A549 (cell line): ENCODE results near the gene FGGY. TPM values are rescaled to one million over a fixed set of nuclear protein-coding genes. Genes with fewer than 3 reads are reported as not detected.

ENCODE experiments used
- ATAC-seq, 2 experiments: fragments of 200-7000 bp in 1 of 2; fragments of >200 bp in 1 of 2; cut with Nextera tagmentation in 1 of 2; cut with Tn5 transposase in 1 of 2; 3 replicates each; pipeline versions ENCODE4 v1.8.0 to v1.9.1; 2018 to 2020; ENCODE audit warnings: mild to moderate bottlenecking in 1 of 2, moderate library complexity in 1 of 2
- CTCF ChIA-PET: fragments of 300-600 bp; sonication (Branson Sonifier 250); formaldehyde crosslinking; extraction: SDS; loops from one replicate; lab custom pipeline; 2021; ENCODE audit warnings: antibody characterized with exemption, inconsistent platforms; lab: Yijun Ruan, JAX
- POLR2A ChIA-PET: fragments of 350-600 bp; formaldehyde crosslinking; extraction: SDS; loops from one replicate; lab custom pipeline; 2021; ENCODE audit warnings: antibody characterized with exemption, inconsistent platforms; lab: Yijun Ruan, JAX
- DNase-seq, 2 experiments: peaks; one replicate each; pipeline versions ENCODE4 v3.0.0 to v3.0.0-alpha.2; 2011 to 2016; ENCODE audit warnings: low read depth in 1 of 2, low spot score in 1 of 2
- FAIRE-seq: peaks from 2 replicates; lab custom pipeline; 2011; peaks lifted over from hg19 to GRCh38; lab: Jason Lieb, UNC
- H3K27ac ChIP-seq, 2 experiments: fragments of >200 bp; sonication (Bioruptor Twin); formaldehyde crosslinking; 3 replicates each; pipeline ENCODE4 v1.5.1; 2016 to 2017
- H3K4me1 ChIP-seq: fragments of >200 bp; sonication (Bioruptor Twin); formaldehyde crosslinking; 3 replicates; pipeline ENCODE4 v1.6.1; 2016
- H3K4me2 ChIP-seq: fragments of >200 bp; sonication (Bioruptor Twin); formaldehyde crosslinking; 3 replicates; pipeline ENCODE4 v1.6.1; 2016
- H3K4me3 ChIP-seq: fragments of >200 bp; sonication (Bioruptor Twin); formaldehyde crosslinking; 3 replicates; pipeline ENCODE4 v1.5.1; 2016
- H3K9me3 ChIP-seq: fragments of >200 bp; sonication (Bioruptor Twin); formaldehyde crosslinking; 3 replicates; pipeline ENCODE4 v1.6.1; 2016
- BHLHE40 ChIP-seq: IDR thresholded peaks from 2 replicates; pipeline ENCODE4 v1.6.1; 2012; ENCODE audit warnings: low read depth, low read length, inconsistent platforms
- CBX8 ChIP-seq: fragments of 200-600 bp; sonication (generic); IDR thresholded peaks from 2 replicates; pipeline ENCODE4 v1.6.1; 2016
- CEBPB ChIP-seq, 2 experiments: fragments of >200 bp in 1 of 2; sonication (Bioruptor Twin) in 1 of 2; formaldehyde crosslinking in 1 of 2; IDR thresholded peaks; 2 replicates each; pipeline ENCODE4 v1.6.1; 2012 to 2016
- CHD2 ChIP-seq: fragments of 150-350 bp; IDR thresholded peaks from 2 replicates; pipeline ENCODE4 v1.6.1; 2014; ENCODE audit warnings: low read length; ENCODE audit not compliant: partially characterized antibody
- CHD4 ChIP-seq: fragments of 200-600 bp; sonication (generic); IDR thresholded peaks from 2 replicates; pipeline ENCODE4 v1.6.1; 2016; ENCODE audit warnings: antibody characterized with exemption, mild to moderate bottlenecking, borderline replicate concordance
- EHF ChIP-seq: fragments of 250-450 bp; sonication (Bioruptor Pico); IDR thresholded peaks from 2 replicates; pipeline ENCODE4 v1.5.0; 2020; ENCODE audit warnings: mild to moderate bottlenecking
- EP300 ChIP-seq, 2 experiments: fragments of >200 bp; sonication (Bioruptor Twin); formaldehyde crosslinking; IDR thresholded peaks; 2 replicates in 1 of 2; 3 replicates in 1 of 2; pipeline ENCODE4 v1.6.1; 2016 to 2017
- ESRRA ChIP-seq: fragments of 150-350 bp; IDR thresholded peaks from 2 replicates; pipeline ENCODE4 v1.6.1; 2014; ENCODE audit warnings: mild to moderate bottlenecking, low read length, borderline replicate concordance
- FOXS1 ChIP-seq: fragments of 250-450 bp; sonication (Bioruptor Pico); IDR thresholded peaks from 2 replicates; pipeline ENCODE4 v1.5.0; 2020; ENCODE audit warnings: mild to moderate bottlenecking, moderate library complexity
- GATA3 ChIP-seq: IDR thresholded peaks from 2 replicates; pipeline ENCODE4 v1.6.1; 2012; ENCODE audit warnings: borderline replicate concordance
- HEYL ChIP-seq: fragments of 250-450 bp; sonication (Bioruptor Pico); IDR thresholded peaks from 2 replicates; pipeline ENCODE4 v1.8.0; 2021; ENCODE audit warnings: mild to moderate bottlenecking, moderate library complexity
- HOXB13 ChIP-seq: fragments of 250-450 bp; sonication (Bioruptor Pico); IDR thresholded peaks from 2 replicates; pipeline ENCODE4 v1.5.0; 2020; ENCODE audit warnings: low read depth, mild to moderate bottlenecking, moderate library complexity
- JUN ChIP-seq, 2 experiments: fragments of >200 bp; sonication (Bioruptor Twin); formaldehyde crosslinking; IDR thresholded peaks; 2 replicates in 1 of 2; 3 replicates in 1 of 2; pipeline ENCODE4 v1.6.1; 2016 to 2017
- MAFK ChIP-seq: fragments of 450-650 bp; IDR thresholded peaks from 2 replicates; pipeline ENCODE4 v1.6.1; 2014; ENCODE audit not compliant: partially characterized antibody
- MAZ ChIP-seq: fragments of 150-350 bp; IDR thresholded peaks from 2 replicates; pipeline ENCODE4 v1.6.1; 2014; ENCODE audit warnings: antibody characterized with exemption, low read depth, low read length, borderline replicate concordance
- MYC ChIP-seq: IDR thresholded peaks from 2 replicates; pipeline ENCODE4 v1.6.1; 2012; ENCODE audit warnings: mild to moderate bottlenecking, inconsistent platforms, low read length, improper control_type of control experiment, borderline replicate concordance
- NFE2L2 ChIP-seq: fragments of 150-350 bp; conservative IDR thresholded peaks from 2 replicates; pipeline ENCODE4 v1.6.1; 2014; ENCODE audit warnings: low read length
- POLR2A ChIP-seq: IDR thresholded peaks from 2 replicates; pipeline ENCODE4 v1.6.1; 2012; ENCODE audit warnings: mild to moderate bottlenecking, low read length
- POLR2AphosphoS2 ChIP-seq: conservative IDR thresholded peaks from 2 replicates; pipeline ENCODE4 v1.6.1; 2012; ENCODE audit warnings: low read length, improper control_type of control experiment, inconsistent platforms
- RAD21 ChIP-seq, 2 experiments: fragments of >200 bp in 1 of 2; sonication (Bioruptor Twin) in 1 of 2; formaldehyde crosslinking in 1 of 2; IDR thresholded peaks in 1 of 2; conservative IDR thresholded peaks in 1 of 2; 2 replicates in 1 of 2; 3 replicates in 1 of 2; pipeline ENCODE4 v1.6.1; 2012 to 2018; ENCODE audit warnings: inconsistent platforms in 1 of 2
- RARB ChIP-seq: fragments of 250-450 bp; sonication (Bioruptor Pico); IDR thresholded peaks from 2 replicates; pipeline ENCODE4 v1.8.0; 2021; ENCODE audit warnings: mild to moderate bottlenecking, moderate library complexity
- RFX5 ChIP-seq: fragments of 450-650 bp; IDR thresholded peaks from 2 replicates; pipeline ENCODE4 v1.7.1; 2014; ENCODE audit warnings: antibody characterized with exemption, mild to moderate bottlenecking, moderate library complexity
- RNF2 ChIP-seq: fragments of 200-600 bp; sonication (generic); IDR thresholded peaks from 2 replicates; pipeline ENCODE4 v1.6.1; 2016; ENCODE audit warnings: low read depth, mild to moderate bottlenecking, antibody characterized with exemption, moderate library complexity, borderline replicate concordance
- SMC3 ChIP-seq: fragments of >200 bp; sonication (Bioruptor Twin); formaldehyde crosslinking; IDR thresholded peaks from 3 replicates; pipeline ENCODE4 v1.6.1; 2018; ENCODE audit warnings: inconsistent platforms
- SREBF2 ChIP-seq: fragments of 450-650 bp; IDR thresholded peaks from 2 replicates; pipeline ENCODE4 v1.6.1; 2014; ENCODE audit warnings: mild to moderate bottlenecking, moderate library complexity
- ZSCAN20 ChIP-seq: fragments of 250-450 bp; sonication (Bioruptor Pico); IDR thresholded peaks from 2 replicates; pipeline ENCODE4 v1.8.0; 2022; ENCODE audit warnings: mild to moderate bottlenecking, moderate library complexity
- WGBS: methylation state at CpG from one replicate; pipeline ENCODE4 v1.1.6; 2017; ENCODE audit errors: missing lambda C conversion rate; 5-methylcytosine and 5-hydroxymethylcytosine counted together
- polyA plus RNA-seq, 4 experiments: library from polyadenylated mRNA; depleted of rRNA in 3 of 4; stranded (reverse); fragments of >200 nt; fragmentation: RNase III in 1 of 4; extraction: RNeasy Plus Mini Kit Qiagen cat#74134 plus additional on column Dnase treatment in 1 of 4; gene quantifications; 2 replicates in 3 of 4; 3 replicates in 1 of 4; pipeline ENCODE4 v1.2.3, GENCODE V29; 2011 to 2017
- TF ChIP-seq, protein P1 (sequence below): IDR thresholded peaks from 2 replicates; pipeline ENCODE4 v1.6.1; 2012; ENCODE audit warnings: low read depth, borderline replicate concordance
- TF ChIP-seq, protein P2 (sequence below): fragments of 450-650 bp; IDR thresholded peaks from 2 replicates; pipeline ENCODE4 v1.6.1; 2014; ENCODE audit warnings: antibody characterized with exemption
- TF ChIP-seq, protein P3 (sequence below): IDR thresholded peaks from 2 replicates; pipeline ENCODE4 v1.6.1; 2012
- TF ChIP-seq, protein P4 (sequence below): fragments of 250-450 bp; sonication (Bioruptor Pico); IDR thresholded peaks from 2 replicates; pipeline ENCODE4 v1.5.0; 2020; ENCODE audit warnings: low read depth, mild to moderate bottlenecking, moderate library complexity
- TF ChIP-seq, protein P5 (sequence below): fragments of 250-450 bp; sonication (Bioruptor Pico); IDR thresholded peaks from 2 replicates; pipeline ENCODE4 v1.5.0; 2021; ENCODE audit warnings: mild to moderate bottlenecking, moderate library complexity, borderline replicate concordance
- TF ChIP-seq, protein P6 (sequence below): IDR thresholded peaks from 2 replicates; pipeline ENCODE4 v1.6.1; 2012

Gene FGGY
- polyA plus RNA-seq, 2 of the 4 experiments (the other 2 are of a cell fraction), result 2.9 to 4.8 TPM

DNA sequence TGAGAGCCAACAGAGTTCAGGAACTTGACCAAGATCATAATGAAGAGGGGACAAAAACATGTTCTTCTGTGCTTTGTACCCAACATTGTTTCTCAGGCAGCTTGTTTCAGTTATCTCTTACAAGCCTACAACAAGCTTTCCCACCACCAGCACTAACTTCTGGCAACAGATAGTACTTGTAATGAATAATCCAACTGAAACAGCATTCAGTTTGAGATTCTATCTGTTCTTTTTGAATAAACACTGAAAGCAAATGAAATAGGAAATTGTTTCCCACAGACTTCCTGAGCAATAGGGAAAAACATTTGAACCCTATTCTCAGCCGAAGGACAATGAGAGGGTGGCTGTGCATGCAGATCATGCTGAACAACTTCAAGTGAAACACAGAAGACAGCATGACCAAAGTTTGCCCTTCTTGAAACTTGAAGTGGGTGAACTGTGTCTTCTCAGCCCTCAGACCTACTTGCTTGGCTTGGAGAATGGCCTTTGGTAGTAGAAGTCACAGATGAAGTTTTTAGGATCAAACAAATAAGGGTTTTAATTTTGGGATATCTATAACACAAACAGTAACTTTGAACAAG is 506.7 kb downstream of the FGGY start:
- Histone ChIP-seq H3K4me1 (no peaks in the 10 kb centered on the region), H3K27ac (no peak overlapping the region), H3K9me3 (no peaks in the 10 kb centered on the region), H3K4me2 (no peak overlapping the region), H3K4me3 (no peak overlapping the region)
- 0% methylated on average over 1 of the region's 1 CpG for WGBS
- DNase-seq (no peak), FAIRE-seq (no peak), ATAC-seq (no peak)
- ChIA-PET CTCF (no interaction called here), POLR2A (no interaction called here)
- TF ChIP-seq, protein P1, sequence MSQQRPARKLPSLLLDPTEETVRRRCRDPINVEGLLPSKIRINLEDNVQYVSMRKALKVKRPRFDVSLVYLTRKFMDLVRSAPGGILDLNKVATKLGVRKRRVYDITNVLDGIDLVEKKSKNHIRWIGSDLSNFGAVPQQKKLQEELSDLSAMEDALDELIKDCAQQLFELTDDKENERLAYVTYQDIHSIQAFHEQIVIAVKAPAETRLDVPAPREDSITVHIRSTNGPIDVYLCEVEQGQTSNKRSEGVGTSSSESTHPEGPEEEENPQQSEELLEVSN, result no peak
- no peak for TF ChIP-seq EP300 (IDR thresholded peaks at IDR 0.05)
- no peak for TF ChIP-seq RNF2
- no peak for TF ChIP-seq HOXB13 (CRISPR knock-in tag)
- TF ChIP-seq MAFK, result no peak
- TF ChIP-seq ZSCAN20 (CRISPR knock-in tag), result no peak
- TF ChIP-seq CHD4, result no peak
- no peak for TF ChIP-seq RARB (CRISPR knock-in tag)
- TF ChIP-seq, protein P2, sequence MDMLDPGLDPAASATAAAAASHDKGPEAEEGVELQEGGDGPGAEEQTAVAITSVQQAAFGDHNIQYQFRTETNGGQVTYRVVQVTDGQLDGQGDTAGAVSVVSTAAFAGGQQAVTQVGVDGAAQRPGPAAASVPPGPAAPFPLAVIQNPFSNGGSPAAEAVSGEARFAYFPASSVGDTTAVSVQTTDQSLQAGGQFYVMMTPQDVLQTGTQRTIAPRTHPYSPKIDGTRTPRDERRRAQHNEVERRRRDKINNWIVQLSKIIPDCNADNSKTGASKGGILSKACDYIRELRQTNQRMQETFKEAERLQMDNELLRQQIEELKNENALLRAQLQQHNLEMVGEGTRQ, result no peak
- TF ChIP-seq, protein P3, sequence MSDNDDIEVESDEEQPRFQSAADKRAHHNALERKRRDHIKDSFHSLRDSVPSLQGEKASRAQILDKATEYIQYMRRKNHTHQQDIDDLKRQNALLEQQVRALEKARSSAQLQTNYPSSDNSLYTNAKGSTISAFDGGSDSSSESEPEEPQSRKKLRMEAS, result no peak
- no peak for TF ChIP-seq MAZ
- no peak for TF ChIP-seq RAD21 (conservative IDR thresholded peaks at IDR 0.05 in 1 of 2, IDR thresholded peaks at IDR 0.05 in 1 of 2)
- TF ChIP-seq POLR2A, result no peak
- TF ChIP-seq, protein P4, sequence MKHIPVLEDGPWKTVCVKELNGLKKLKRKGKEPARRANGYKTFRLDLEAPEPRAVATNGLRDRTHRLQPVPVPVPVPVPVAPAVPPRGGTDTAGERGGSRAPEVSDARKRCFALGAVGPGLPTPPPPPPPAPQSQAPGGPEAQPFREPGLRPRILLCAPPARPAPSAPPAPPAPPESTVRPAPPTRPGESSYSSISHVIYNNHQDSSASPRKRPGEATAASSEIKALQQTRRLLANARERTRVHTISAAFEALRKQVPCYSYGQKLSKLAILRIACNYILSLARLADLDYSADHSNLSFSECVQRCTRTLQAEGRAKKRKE, result no peak
- TF ChIP-seq FOXS1, result no peak
- TF ChIP-seq GATA3, result no peak
- no peak for TF ChIP-seq CEBPB (IDR thresholded peaks at IDR 0.05)
- no peak for TF ChIP-seq JUN (IDR thresholded peaks at IDR 0.05)
- no peak for TF ChIP-seq SMC3
- TF ChIP-seq CBX8, result no peak

DNA sequence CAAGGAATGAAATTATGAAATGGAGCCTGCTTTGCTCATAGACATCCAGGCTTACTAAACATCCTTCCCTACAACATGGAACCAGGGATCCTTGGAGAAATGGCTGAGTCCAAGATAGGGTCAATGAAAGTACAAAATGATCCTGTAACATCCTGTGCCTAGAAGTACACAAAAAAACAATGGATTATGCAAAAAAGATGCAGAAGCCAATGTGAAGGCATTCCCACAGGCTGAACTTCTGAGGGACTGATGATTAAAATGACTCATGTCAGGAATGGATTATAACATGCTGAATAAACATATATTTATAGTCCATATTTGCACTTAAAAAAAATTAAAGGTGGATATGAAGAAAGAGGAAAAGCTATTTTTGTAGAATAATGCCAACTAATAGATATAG is 507.4 kb downstream of the FGGY start:
- Histone ChIP-seq H3K4me1 (no peaks in the 10 kb centered on the region), H3K4me3 (no peak overlapping the region), H3K27ac (no peak overlapping the region), H3K9me3 (no peaks in the 10 kb centered on the region), H3K4me2 (no peak overlapping the region)
- no peak for FAIRE-seq
- no peak for TF ChIP-seq CHD2
- no peak for TF ChIP-seq BHLHE40
- no peak for TF ChIP-seq EHF
- no peak for TF ChIP-seq EP300 (IDR thresholded peaks at IDR 0.05)
- TF ChIP-seq, protein P1, result no peak
- no peak for TF ChIP-seq POLR2A
- TF ChIP-seq SREBF2, result no peak
- TF ChIP-seq HEYL (CRISPR knock-in tag), result no peak
- TF ChIP-seq SMC3, result no peak
- TF ChIP-seq MYC, result no peak
- TF ChIP-seq, protein P5, sequence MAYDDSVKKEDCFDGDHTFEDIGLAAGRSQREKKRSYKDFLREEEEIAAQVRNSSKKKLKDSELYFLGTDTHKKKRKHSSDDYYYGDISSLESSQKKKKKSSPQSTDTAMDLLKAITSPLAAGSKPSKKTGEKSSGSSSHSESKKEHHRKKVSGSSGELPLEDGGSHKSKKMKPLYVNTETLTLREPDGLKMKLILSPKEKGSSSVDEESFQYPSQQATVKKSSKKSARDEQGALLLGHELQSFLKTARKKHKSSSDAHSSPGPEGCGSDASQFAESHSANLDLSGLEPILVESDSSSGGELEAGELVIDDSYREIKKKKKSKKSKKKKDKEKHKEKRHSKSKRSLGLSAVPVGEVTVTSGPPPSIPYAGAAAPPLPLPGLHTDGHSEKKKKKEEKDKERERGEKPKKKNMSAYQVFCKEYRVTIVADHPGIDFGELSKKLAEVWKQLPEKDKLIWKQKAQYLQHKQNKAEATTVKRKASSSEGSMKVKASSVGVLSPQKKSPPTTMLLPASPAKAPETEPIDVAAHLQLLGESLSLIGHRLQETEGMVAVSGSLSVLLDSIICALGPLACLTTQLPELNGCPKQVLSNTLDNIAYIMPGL, result no peak
- TF ChIP-seq, protein P6, sequence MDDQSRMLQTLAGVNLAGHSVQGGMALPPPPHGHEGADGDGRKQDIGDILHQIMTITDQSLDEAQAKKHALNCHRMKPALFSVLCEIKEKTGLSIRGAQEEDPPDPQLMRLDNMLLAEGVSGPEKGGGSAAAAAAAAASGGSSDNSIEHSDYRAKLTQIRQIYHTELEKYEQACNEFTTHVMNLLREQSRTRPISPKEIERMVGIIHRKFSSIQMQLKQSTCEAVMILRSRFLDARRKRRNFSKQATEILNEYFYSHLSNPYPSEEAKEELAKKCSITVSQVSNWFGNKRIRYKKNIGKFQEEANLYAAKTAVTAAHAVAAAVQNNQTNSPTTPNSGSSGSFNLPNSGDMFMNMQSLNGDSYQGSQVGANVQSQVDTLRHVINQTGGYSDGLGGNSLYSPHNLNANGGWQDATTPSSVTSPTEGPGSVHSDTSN, result no peak
- no peak for TF ChIP-seq RFX5
- TF ChIP-seq MAZ, result no peak
- TF ChIP-seq POLR2AphosphoS2, result no peak
- no peak for TF ChIP-seq NFE2L2
- no peak for TF ChIP-seq ESRRA
- POLR2A ChIA-PET, result no interaction called here
- DNase-seq, result no peak
- ATAC-seq, result no peak
- CTCF ChIA-PET, result no interaction called here
